ENCODE data around the gene UNC5C. TPM values are rescaled to one million over a fixed set of nuclear protein-coding genes. Genes with fewer than 3 reads are reported as not detected.

UNC5C gene
- total RNA-seq, 3 donors from 2014 or later (not counting 1 experiment from before 2014, with no cell fraction given) = not detected

DNA sequence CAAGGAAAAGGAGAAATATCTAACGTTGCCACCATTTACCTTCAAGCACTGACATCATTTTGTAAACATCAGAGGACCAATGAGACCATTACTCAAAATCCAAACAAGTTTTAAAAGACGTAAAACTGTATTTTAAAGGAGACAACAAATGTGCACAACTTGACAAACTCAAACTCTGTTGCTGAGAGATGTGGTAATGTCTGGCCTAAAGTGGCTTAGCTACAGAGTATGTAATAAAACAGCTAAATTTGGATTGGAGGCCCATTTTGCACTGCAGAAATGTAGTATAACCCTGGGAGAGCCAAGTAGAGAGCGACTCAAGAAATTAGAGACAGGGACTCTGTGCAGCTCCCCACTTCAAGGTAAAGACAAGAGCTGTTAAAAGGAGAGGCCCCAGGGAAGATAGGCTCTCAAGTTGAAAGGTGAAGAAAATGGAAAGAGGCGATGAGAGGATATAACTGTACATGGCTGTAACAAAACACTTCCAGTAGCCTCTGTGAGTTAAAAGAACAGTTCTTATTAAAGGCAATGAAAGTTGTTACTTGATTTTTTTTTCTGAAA lies 20.3 kb downstream of the UNC5C start:
- WGBS (ENCODE audit: insufficient coverage) = 79% methylated on average over 3 of the region's 4 CpGs
- no peak for ATAC-seq
- intact Hi-C loops (cut with micrococcal nuclease) = no loop called here
- Mint-ChIP-seq H3K4me3 (no peak overlapping the region), H3K9me3 (no peaks in the 10 kb centered on the region), H3K36me3 (no peaks in the 10 kb centered on the region), H3K27me3 (ENCODE audit: low read depth in 2 of 2) (no peaks in the 10 kb centered on the region), H3K27ac (no peak overlapping the region), H3K4me1 (no peaks in the 10 kb centered on the region)
- H3K9me3 ChIP-seq (ENCODE audit: control insufficient read depth, insufficient read depth, low read length) = no peaks in the 10 kb centered on the region
- H3K36me3 ChIP-seq (ENCODE audit: control insufficient read depth, insufficient read depth, low read length) = no peaks in the 10 kb centered on the region
- no peak overlapping the region for H3K27ac ChIP-seq (ENCODE audit: low read length)
- no peaks in the 10 kb centered on the region for H3K4me1 ChIP-seq (ENCODE audit: control insufficient read depth, insufficient read depth, low read length)
- H3K27me3 ChIP-seq (ENCODE audit: control insufficient read depth, insufficient read depth, low read length) = no peaks in the 10 kb centered on the region
- no peak overlapping the region for H3K4me3 ChIP-seq (ENCODE audit: low read length)
- no peak for TF ChIP-seq CTCF (IDR thresholded peaks at IDR 0.05)
- no peak for DNase-seq

GRCh38 chr4:95526075-95526474 lies 22.7 kb downstream of the UNC5C start:
- H3K9me3 Mint-ChIP-seq = no peaks in the 10 kb centered on the region
- H3K27ac Mint-ChIP-seq = no peak overlapping the region
- no CpG with 5 or more reads among the region's 2 CpGs for WGBS (ENCODE audit: insufficient coverage)
- H3K27me3 ChIP-seq (ENCODE audit: control insufficient read depth, insufficient read depth, low read length) = no peaks in the 10 kb centered on the region
- no peaks in the 10 kb centered on the region for H3K4me1 ChIP-seq (ENCODE audit: control insufficient read depth, insufficient read depth, low read length)
- H3K4me3 ChIP-seq (ENCODE audit: low read length) = no peak overlapping the region
- H3K4me3 Mint-ChIP-seq = no peak overlapping the region
- DNase-seq (no peak), ATAC-seq (no peak)
- intact Hi-C loops (cut with micrococcal nuclease) = no loop called here
- no peak for TF ChIP-seq CTCF (IDR thresholded peaks at IDR 0.05)
- H3K27ac ChIP-seq (ENCODE audit: low read length) = no peak overlapping the region
- H3K36me3 ChIP-seq (ENCODE audit: control insufficient read depth, insufficient read depth, low read length) = no peaks in the 10 kb centered on the region
- no peaks in the 10 kb centered on the region for H3K4me1 Mint-ChIP-seq
- no peaks in the 10 kb centered on the region for H3K9me3 ChIP-seq (ENCODE audit: control insufficient read depth, insufficient read depth, low read length)
- H3K27me3 Mint-ChIP-seq (ENCODE audit: low read depth in 2 of 2) = no peaks in the 10 kb centered on the region
- H3K36me3 Mint-ChIP-seq = no peaks in the 10 kb centered on the region

- no peak for TF ChIP-seq CTCF (IDR thresholded peaks at IDR 0.05)
- Mint-ChIP-seq H3K4me3 (no peak overlapping the region), H3K27me3 (ENCODE audit: low read depth in 2 of 2) (no peaks in the 10 kb centered on the region), H3K4me1 (no peaks in the 10 kb centered on the region), H3K36me3 (no peaks in the 10 kb centered on the region), H3K27ac (no peak overlapping the region), H3K9me3 (no peaks in the 10 kb centered on the region)
- Histone ChIP-seq H3K36me3 (ENCODE audit: control insufficient read depth, insufficient read depth, low read length) (no peaks in the 10 kb centered on the region), H3K27ac (ENCODE audit: low read length) (no peak overlapping the region), H3K9me3 (ENCODE audit: control insufficient read depth, insufficient read depth, low read length) (no peaks in the 10 kb centered on the region), H3K27me3 (ENCODE audit: control insufficient read depth, insufficient read depth, low read length) (no peaks in the 10 kb centered on the region), H3K4me1 (ENCODE audit: control insufficient read depth, insufficient read depth, low read length) (no peaks in the 10 kb centered on the region), H3K4me3 (ENCODE audit: low read length) (no peak overlapping the region)
- intact Hi-C loops (cut with micrococcal nuclease) = no loop called here
- DNase-seq (no peak), ATAC-seq (no peak)
- 94% methylated on average over 2 of the region's 2 CpGs for WGBS (ENCODE audit: insufficient coverage)
Measured at GRCh38 chr4:95524729-95525128, 24.0 kb downstream of the UNC5C start.

GRCh38 chr4:95524184-95524583 lies 24.6 kb downstream of the UNC5C start:
- Histone ChIP-seq H3K36me3 (ENCODE audit: control insufficient read depth, insufficient read depth, low read length) (no peaks in the 10 kb centered on the region), H3K27ac (ENCODE audit: low read length) (no peak overlapping the region), H3K4me1 (ENCODE audit: control insufficient read depth, insufficient read depth, low read length) (no peaks in the 10 kb centered on the region), H3K27me3 (ENCODE audit: control insufficient read depth, insufficient read depth, low read length) (no peaks in the 10 kb centered on the region), H3K9me3 (ENCODE audit: control insufficient read depth, insufficient read depth, low read length) (no peaks in the 10 kb centered on the region), H3K4me3 (ENCODE audit: low read length) (no peak overlapping the region)
- Mint-ChIP-seq H3K4me1 (no peaks in the 10 kb centered on the region), H3K4me3 (no peak overlapping the region), H3K27ac (no peak overlapping the region), H3K9me3 (no peaks in the 10 kb centered on the region), H3K27me3 (ENCODE audit: low read depth in 2 of 2) (no peaks in the 10 kb centered on the region), H3K36me3 (no peaks in the 10 kb centered on the region)
- ATAC-seq (no peak), DNase-seq (no peak)
- 95% methylated on average over 1 of the region's 1 CpG for WGBS (ENCODE audit: insufficient coverage)
- intact Hi-C loops (cut with micrococcal nuclease) = no loop called here
- TF ChIP-seq CTCF (IDR thresholded peaks at IDR 0.05) = no peak
